GM12865 (cell line): ENCODE data around the gene SPDYE4.

Experiments used
- DNase-seq: peaks from one replicate; pipeline ENCODE4 v3.0.0; 2010; ENCODE audit warnings: low read depth
- H3K4me3 ChIP-seq: 2 replicates; pipeline ENCODE4 v1.5.1; 2011; ENCODE audit warnings: mild to moderate bottlenecking, low read depth, low read length, control low read depth
- TF ChIP-seq, protein P1 (sequence below): IDR thresholded peaks from 2 replicates; pipeline ENCODE4 v1.5.1; 2011; ENCODE audit warnings: low read length, control low read depth, low read depth, inconsistent platforms; ENCODE audit not compliant: insufficient read depth; ENCODE audit errors: missing control alignments

SPDYE4 gene

DNA sequence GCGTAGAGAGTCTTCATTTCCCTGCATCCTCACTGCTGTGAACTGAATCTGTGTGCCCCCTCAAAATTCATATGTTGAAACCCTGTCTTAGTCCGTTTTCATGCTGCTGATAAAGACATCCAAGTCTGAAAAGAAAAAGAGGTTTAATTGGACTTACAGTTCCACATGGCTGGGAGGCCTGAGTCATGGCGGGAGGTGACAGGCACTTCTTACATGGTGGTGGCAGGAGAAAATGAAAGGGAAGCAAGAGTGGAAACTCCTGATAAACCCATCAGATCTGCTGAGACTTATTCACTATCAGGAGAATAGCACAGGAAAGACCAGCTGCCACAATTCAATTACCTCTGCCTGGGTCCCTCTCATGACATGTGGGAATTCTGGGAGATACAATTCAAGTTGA lies 10.6 kb downstream of the SPDYE4 start:
- no peak for DNase-seq
- TF ChIP-seq, protein P1, sequence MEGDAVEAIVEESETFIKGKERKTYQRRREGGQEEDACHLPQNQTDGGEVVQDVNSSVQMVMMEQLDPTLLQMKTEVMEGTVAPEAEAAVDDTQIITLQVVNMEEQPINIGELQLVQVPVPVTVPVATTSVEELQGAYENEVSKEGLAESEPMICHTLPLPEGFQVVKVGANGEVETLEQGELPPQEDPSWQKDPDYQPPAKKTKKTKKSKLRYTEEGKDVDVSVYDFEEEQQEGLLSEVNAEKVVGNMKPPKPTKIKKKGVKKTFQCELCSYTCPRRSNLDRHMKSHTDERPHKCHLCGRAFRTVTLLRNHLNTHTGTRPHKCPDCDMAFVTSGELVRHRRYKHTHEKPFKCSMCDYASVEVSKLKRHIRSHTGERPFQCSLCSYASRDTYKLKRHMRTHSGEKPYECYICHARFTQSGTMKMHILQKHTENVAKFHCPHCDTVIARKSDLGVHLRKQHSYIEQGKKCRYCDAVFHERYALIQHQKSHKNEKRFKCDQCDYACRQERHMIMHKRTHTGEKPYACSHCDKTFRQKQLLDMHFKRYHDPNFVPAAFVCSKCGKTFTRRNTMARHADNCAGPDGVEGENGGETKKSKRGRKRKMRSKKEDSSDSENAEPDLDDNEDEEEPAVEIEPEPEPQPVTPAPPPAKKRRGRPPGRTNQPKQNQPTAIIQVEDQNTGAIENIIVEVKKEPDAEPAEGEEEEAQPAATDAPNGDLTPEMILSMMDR = no peak
- H3K4me3 ChIP-seq = no peak overlapping the region

DNA sequence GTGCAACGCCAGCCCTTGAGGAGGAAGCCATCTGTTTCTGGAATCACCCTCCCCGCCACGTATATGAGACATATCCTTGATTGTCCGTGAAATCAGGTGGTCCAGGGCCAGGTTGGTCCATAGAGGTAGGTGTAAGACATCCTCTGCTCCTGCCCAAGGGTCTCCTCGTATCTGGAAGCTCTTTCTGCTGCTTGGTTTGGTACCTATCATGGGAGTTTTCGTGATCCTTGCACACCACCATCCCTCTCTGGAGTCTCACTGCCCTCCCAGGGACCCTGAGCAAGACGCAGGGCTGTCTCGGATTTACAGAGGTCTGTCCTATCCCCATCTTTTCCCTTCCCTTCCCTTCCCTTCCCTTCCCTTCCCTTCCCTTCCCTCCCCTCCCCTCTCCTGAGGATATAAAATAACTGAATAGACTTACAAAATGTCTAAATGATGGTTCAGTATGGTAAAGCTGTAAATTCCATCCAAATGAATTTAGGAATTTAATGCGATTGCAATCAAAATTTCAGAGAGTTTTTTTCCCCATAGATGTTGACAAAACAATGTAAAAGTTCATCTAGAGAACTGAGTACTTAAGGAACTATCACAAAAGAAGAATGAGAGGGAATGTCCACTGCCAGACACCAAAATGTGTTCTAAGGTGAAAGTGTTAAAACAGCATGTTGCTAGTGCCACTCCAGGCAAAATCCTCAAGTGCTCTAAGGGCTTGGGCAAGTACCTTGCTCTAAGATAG lies 11.7 kb downstream of the SPDYE4 start:
- TF ChIP-seq, protein P1 = no peak
- peak; percentile 32 for DNase-seq
- no peak overlapping the region; the same call in 1 of the 2 replicates for H3K4me3 ChIP-seq

DNA sequence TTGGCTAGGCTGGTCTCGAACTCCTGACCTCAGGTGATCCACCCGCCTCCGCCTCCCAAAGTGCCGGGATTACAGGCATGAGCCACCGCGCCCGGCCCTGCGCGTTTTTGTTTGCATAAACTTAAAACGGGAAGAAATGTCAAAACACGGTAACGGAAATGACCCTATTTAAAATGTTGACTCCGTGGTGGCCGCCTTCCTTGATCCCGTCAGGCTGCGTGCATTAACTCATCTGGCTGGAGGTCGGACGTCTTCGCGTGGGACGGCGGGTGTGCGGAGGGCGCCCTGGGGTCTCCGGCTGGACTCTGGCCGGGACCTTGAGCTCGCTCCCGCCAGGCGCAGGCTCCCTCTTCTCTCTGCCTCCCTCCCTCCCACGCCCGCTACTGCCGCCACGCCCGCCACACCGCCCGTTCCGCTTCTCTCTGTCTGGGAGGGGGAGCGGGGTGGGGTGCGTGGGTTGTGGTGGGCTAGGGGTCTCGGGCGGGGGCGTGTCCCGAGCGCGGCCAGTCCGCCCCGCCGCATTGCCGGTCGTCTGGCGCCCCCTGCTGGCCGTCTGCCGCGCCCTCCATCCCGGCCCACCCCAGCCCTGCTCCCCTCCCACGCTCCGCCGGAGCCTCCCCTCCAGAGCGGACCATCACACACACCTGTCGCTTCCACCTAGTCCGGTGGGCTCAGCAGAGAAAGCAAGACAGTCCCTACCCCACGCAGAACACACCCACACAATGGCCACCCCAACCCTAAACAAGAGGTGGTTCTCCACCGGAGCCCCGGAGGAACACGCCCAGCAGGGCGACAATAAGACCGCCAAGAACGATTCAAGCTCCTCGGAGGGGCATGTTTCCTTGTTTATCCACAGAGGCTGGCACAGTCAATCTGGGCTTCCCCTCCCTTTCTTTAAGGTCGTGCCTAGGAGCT lies 12.5 kb downstream of the SPDYE4 start:
- DNase-seq = peak; percentile 74

DNA sequence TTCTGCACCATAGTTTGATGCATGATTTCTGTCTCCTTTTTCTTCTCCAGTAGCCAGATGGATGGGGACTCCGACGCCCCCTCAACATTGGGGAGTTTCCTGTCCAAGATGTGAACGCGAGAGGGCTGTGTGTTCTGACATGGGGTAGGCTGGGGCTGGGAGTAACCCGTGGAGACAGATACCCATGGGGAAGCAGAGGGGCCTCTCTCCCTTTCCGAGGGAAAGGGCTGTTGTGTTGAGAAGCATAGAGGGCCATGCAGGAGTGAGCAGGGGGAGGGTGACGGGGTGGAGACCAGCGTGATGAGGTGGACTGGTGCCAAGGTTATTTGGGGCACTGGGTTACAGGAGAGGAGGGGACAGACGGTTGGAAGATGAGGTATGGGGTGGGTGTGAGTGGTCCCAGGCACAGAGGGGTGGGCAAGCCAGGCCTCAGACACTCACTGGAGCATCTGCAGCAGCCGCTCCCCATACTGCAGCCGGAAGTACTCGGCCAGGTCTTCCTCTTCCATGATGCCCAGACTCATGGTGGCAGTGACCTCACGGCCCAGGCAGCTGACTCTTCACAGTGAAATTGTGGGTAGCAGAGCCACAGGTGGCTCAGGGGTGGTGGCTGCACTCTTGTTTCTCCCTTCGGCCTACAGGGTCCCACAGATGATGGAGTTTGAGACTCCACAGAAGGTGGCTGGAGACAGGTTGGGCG lies 14.1 kb downstream of the SPDYE4 start:
- no peak for DNase-seq
- no peak overlapping the region for H3K4me3 ChIP-seq
- TF ChIP-seq, protein P1 = no peak

More for the DNA sequence above, 12.5 kb downstream of the SPDYE4 start:
- H3K4me3 ChIP-seq = peak overlapping the region; percentile 69
- TF ChIP-seq, protein P1 = peak; percentile 85

DNA sequence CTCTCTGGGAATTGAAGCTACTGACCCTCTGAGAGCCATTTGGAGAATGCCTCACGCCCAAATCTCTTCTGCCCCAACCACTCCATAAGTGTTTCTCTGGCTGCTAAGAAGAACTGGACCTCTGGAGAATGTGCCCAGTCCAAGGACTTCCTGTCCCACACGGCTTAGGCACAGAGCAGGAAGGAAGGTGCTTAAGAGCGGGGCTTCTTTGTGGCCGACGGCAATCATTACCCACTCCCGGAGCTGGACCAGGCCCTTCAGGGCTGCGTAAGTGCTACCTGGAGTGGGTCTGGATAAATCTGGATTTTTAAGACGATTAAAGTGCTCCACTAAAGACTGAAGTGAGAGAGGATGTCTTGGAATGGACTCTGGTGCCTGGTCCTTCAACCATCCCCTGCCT lies 15.5 kb downstream of the SPDYE4 start:
- H3K4me3 ChIP-seq = no peak overlapping the region
- TF ChIP-seq, protein P1 = no peak
- no peak for DNase-seq

DNA sequence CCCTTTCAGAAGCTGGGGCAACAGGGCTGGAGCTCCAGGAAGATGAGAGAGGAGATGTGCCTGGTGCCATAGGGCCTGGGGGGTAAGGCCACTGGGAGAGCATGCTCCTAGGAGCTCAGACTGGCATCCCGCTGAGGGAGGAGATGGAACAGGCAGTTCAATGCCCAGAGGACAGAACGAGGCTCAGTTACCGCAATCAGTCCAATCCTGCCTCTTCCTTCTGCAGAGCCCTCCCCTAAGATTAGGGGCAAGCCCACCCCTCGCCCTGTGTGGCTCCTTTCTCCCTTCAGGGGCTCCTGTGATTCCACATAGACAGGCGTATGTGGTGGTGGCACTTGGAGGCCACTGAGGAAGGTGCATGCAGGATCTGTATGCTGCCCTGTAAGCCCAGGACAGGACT lies 16.1 kb downstream of the SPDYE4 start:
- H3K4me3 ChIP-seq = no peak overlapping the region
- TF ChIP-seq, protein P1 = no peak
- no peak for DNase-seq
